ENCODE results near the gene CSF3R.

Gene CSF3R

DNA sequence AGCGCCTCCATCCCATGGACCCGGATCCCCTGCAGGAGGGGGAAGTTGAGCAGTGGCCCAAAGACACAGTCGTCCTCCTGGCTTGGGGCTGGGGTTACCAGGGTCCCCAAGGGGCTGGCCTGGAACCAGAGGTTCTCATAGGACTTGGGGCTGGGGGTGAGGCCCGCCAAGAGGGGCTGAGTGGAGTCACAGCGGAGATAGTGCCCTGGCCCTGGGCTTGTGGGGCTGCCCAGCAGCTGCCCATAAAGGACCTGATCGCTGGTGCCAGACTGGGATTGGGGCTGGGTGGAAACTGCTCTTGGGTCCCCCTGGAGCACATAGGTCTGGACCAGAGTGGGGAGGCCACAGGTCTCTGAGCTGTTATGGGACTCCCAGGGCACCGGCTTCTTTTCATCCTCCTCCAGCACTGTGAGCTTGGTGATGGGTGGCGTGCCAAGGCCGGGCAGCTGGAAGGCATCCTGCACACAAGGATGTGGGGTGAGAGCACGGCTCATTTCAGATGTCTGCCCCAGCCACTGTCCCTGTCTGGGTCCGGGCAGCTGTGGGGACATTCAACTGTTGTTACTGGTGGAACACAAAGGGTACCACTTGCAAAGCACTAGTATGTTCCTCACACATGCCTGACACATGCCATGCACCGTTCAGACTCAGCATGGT is 16.2 kb downstream of the CSF3R start:
- H3K27ac ChIP-seq (ENCODE audit: low read length), result no peak overlapping the region
- peaks cover 7 to 8% of the 10 kb centered on the region in 2 donors for H3K36me3 ChIP-seq (ENCODE audit: control insufficient read depth in 1 of 2, insufficient read depth in 2 of 2, low read length in 2 of 2)

DNA sequence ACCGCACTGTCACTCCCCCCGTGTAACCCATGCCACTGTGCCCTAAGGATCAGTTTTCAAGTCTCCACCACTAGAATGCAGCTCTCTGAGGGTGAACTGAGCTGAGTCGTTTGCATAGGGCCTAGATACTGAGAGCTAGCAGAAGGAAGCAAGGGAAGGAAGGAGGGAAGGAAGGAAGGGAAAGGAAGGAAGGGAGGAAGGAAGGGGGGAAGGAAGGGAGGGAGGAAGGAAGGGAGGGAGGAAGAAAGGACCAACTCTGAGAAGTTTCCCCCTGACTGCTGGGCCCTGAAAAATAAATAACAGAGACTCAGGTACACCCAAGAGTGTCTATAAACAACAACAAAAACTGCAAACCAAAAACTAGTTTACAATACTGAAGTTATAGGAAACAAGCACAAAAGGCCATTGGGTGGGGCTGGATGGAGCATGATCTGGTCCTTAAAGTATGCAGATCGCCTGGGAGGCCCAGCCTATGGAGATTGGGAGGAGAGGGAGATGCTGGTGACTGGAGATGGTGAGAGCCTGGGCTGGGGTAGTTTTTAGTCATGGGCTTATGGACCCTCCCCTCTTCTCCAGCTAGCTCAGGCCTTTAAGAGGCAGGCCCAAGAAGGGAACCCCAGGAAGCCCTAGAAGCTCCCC is 16.9 kb downstream of the CSF3R start:
- Histone ChIP-seq H3K4me3 (ENCODE audit: low read depth in 1 of 2, low read length in 2 of 2) (no peak overlapping the region), H3K27me3 (ENCODE audit: low read depth, low read length) (no peaks in the 10 kb centered on the region), H3K4me1 (ENCODE audit: control insufficient read depth in 1 of 2, insufficient read depth in 2 of 2, low read length in 2 of 2) (peaks cover 7 to 23% of the 10 kb centered on the region in 2 donors), H3K36me3 (ENCODE audit: control insufficient read depth in 1 of 2, insufficient read depth in 2 of 2, low read length in 2 of 2) (peaks cover 13 to 14% of the 10 kb centered on the region in 2 donors), H3K27ac (ENCODE audit: low read length) (no peak overlapping the region), H3K9me3 (ENCODE audit: control insufficient read depth in 1 of 2, low read length in 2 of 2) (no peaks in the 10 kb centered on the region)

More for the DNA sequence above, 16.2 kb downstream of the CSF3R start:
- peaks cover 7 to 23% of the 10 kb centered on the region in 2 donors for H3K4me1 ChIP-seq (ENCODE audit: control insufficient read depth in 1 of 2, insufficient read depth in 2 of 2, low read length in 2 of 2)
- H3K9me3 ChIP-seq (ENCODE audit: control insufficient read depth in 1 of 2, low read length in 2 of 2), result no peaks in the 10 kb centered on the region
- H3K4me3 ChIP-seq (ENCODE audit: low read depth in 1 of 2, low read length in 2 of 2), result no peak overlapping the region
- no peaks in the 10 kb centered on the region for H3K27me3 ChIP-seq (ENCODE audit: low read depth, low read length)

DNA sequence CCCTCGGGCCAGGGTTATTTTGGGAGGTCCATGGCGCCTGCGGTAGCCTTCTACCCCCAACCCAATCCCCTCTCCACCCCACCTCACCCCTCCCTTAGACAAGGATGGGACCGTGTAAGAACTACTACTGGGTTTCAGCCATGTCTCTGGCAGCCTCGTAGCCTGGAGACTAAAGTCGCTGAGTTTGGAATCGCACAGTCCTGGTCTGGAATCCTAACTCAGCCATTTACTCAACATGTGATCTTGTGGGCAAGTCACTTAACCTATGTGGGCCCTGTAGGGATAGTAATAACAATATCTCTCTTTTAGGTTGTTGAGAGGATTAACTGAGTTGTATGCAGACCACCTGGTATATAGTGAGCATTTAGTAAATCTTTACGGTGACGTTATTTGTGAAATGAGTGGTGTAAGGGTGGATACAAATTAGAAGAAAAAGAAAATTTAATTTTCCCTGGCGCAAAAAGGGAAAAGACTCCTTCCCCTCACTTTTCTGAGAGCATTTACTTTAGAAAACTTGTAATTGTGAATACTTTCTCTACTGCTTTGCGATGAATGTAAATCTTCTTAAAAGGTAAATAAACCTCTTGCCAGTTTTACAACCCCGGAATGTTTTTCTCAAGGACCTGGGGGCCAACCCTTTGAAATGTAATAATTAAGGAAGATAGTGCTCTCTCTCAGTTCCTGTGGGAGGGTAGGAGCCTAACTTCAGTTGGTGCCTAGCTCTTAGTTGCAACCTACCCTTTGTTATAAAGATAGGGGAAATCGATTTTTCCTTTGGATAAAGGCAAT is 17.9 kb downstream of the CSF3R start:
- H3K36me3 ChIP-seq (ENCODE audit: control insufficient read depth in 1 of 2, insufficient read depth in 2 of 2, low read length in 2 of 2), result peaks cover 20 to 25% of the 10 kb centered on the region in 2 donors
- H3K9me3 ChIP-seq (ENCODE audit: control insufficient read depth in 1 of 2, low read length in 2 of 2), result no peaks in the 10 kb centered on the region
- peak overlapping the region; percentile 98 to 99 for H3K4me3 ChIP-seq (ENCODE audit: low read depth in 1 of 2, low read length in 2 of 2)

DNA sequence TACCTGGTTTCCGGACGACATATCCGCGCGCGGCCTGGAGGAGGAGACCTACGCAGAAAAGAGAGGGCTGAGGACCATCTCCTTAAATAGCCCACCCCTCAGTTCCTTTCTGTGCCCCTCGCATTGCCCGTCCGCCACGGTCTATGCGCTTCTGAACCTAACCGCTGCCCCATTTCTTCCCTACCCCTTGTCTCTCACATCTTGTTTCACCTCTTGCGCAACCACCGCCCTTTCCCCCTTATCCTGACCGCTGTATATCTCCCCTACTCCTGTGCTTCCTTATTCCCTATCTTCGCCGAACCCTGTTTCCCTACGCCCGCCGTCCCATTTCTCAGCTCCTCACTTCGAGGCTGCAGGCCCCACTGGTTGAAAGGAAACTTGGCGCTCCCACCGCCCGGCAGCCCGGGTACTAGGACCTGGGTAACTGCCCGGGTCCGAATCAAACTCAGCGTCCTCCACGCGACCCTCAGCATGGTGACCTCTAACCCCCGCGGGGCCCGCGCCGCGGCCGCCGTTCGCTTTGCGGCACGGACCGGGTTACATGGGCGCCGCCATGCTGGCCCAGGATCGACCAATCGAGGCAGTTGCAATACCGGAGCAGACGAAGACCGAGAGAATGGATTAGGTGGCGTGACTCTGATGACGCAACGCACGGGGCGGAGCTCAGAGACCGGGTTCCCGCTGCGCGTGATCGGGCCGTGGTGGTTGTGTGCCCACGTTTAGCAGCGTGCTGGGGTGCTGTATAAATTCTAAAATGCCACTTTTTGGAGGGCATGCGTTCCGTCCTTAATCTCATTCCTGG is 18.7 kb downstream of the CSF3R start, which contains the start of gene MRPS15:
MRPS15 (minus strand) TSS at position 582 of the 802 bp plus-strand sequence; CDS start at position 473, 109 bp downstream.
- H3K9me3 ChIP-seq (ENCODE audit: control insufficient read depth in 1 of 2, low read length in 2 of 2), result no peaks in the 10 kb centered on the region
- H3K4me1 ChIP-seq (ENCODE audit: control insufficient read depth in 1 of 2, insufficient read depth in 2 of 2, low read length in 2 of 2), result peaks cover 7 to 23% of the 10 kb centered on the region in 2 donors
- no peaks in the 10 kb centered on the region for H3K27me3 ChIP-seq (ENCODE audit: low read depth, low read length)
- H3K36me3 ChIP-seq (ENCODE audit: control insufficient read depth in 1 of 2, insufficient read depth in 2 of 2, low read length in 2 of 2), result peaks cover 25 to 32% of the 10 kb centered on the region in 2 donors
- peak within 1 kb of the TSS; percentile 98 to 99 for H3K4me3 ChIP-seq (ENCODE audit: low read depth in 1 of 2, low read length in 2 of 2)
- H3K27ac ChIP-seq (ENCODE audit: low read length), result peak within 1 kb of the TSS; percentile 94

More for the DNA sequence above, 17.9 kb downstream of the CSF3R start:
- peaks cover 7 to 23% of the 10 kb centered on the region in 2 donors for H3K4me1 ChIP-seq (ENCODE audit: control insufficient read depth in 1 of 2, insufficient read depth in 2 of 2, low read length in 2 of 2)
- H3K27me3 ChIP-seq (ENCODE audit: low read depth, low read length), result no peaks in the 10 kb centered on the region
- H3K27ac ChIP-seq (ENCODE audit: low read length), result peak overlapping the region; percentile 94

DNA sequence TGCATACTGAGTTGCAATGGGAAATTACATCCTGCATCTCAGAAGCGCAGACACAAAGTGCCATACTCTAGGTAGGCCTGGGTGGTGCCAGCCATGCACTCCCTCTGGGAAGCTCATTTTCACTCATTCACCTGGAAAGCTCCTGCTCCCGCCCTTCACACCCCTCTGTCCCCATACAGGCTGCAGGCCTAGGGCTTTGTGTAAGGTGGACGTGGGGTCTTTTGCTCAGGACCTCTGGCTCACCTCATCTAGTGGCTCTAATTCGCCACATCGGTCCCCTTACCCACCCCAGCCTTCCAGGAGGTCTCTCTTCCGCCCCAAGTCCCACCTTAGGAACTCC is 19.3 kb downstream of the CSF3R start:
- Histone ChIP-seq H3K4me3 (ENCODE audit: low read depth in 1 of 2, low read length in 2 of 2) (peak overlapping the region; percentile 98 to 99), H3K9me3 (ENCODE audit: control insufficient read depth in 1 of 2, low read length in 2 of 2) (no peaks in the 10 kb centered on the region), H3K27me3 (ENCODE audit: low read depth, low read length) (no peaks in the 10 kb centered on the region), H3K4me1 (ENCODE audit: control insufficient read depth in 1 of 2, insufficient read depth in 2 of 2, low read length in 2 of 2) (peaks cover 7 to 23% of the 10 kb centered on the region in 2 donors), H3K27ac (ENCODE audit: low read length) (peak overlapping the region; percentile 94), H3K36me3 (ENCODE audit: control insufficient read depth in 1 of 2, insufficient read depth in 2 of 2, low read length in 2 of 2) (peaks cover 31 to 37% of the 10 kb centered on the region in 2 donors)

DNA sequence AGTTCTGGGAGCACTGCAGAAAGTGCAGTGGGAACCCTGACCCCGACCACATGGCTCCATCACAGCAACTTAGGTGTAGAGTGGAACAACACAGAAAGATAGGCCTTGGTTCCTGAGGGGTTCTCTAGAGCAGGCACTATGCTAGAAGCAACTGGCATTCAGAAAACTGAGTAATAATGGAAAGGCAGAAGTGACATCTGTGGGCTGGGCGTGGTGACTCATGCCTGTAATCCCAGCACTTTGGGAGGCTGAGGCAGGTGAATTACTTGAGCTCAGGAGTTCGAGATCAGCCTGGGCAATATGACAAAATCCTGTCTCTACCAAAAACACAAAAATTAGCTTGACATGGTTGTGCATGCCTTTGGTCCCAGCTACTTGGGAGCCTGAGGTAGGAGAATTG is 23.8 kb downstream of the CSF3R start:
- H3K36me3 ChIP-seq (ENCODE audit: control insufficient read depth in 1 of 2, insufficient read depth in 2 of 2, low read length in 2 of 2), result peaks cover 58 to 69% of the 10 kb centered on the region in 2 donors
- peaks cover 0 to 22% of the 10 kb centered on the region in 2 donors for H3K4me1 ChIP-seq (ENCODE audit: control insufficient read depth in 1 of 2, insufficient read depth in 2 of 2, low read length in 2 of 2)
- no peaks in the 10 kb centered on the region for H3K27me3 ChIP-seq (ENCODE audit: low read depth, low read length)
- H3K4me3 ChIP-seq (ENCODE audit: low read depth in 1 of 2, low read length in 2 of 2), result no peak overlapping the region
- no peak overlapping the region for H3K27ac ChIP-seq (ENCODE audit: low read length)
- no peaks in the 10 kb centered on the region for H3K9me3 ChIP-seq (ENCODE audit: control insufficient read depth in 1 of 2, low read length in 2 of 2)

DNA sequence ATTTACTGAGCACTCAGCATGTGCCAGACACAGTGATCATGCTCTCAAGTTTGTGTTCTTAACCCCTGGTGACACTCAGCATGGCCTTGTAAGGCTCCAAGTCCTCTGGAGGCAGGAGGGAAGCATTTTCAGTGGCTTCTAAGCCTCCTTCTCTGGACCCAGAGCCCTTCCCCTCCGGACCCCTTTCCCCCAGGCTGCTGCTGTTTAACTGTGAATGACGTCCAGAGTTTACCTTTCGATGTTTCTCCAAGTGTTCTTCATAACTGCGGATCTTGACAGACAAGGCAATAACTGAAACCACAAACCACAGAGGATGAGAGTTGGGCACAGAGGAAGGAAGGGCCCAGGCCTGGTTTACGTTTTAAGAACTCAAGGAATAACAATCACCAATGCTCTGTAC is 25.0 kb downstream of the CSF3R start:
- no peak overlapping the region for H3K27ac ChIP-seq (ENCODE audit: low read length)

DNA sequence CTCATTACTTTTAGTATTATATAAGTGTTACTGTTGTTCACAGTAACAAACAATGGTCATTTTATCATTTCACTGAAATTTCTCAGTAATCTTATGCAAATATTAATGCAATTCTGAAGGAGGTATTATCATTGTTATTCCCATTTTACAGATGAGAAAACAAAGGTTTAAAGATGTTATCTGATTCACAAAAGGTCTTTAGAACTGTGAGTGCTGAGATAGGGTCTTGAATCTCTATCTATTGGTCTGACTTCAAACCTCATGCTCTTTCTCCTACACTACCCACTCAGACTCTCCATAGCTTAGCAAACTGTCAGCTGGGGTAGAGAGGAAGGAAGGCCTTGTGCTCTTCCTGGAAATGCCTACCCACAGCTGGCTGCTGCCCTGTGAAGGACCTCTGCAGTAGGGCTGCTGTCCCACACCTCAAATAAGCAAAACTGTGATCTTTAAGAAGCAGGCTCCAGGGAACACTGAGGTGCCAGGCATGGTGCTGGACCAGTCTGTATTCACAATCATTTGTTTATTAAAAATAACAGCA is 26.3 kb downstream of the CSF3R start:
- H3K27me3 ChIP-seq (ENCODE audit: low read depth, low read length), result no peaks in the 10 kb centered on the region
- H3K4me1 ChIP-seq (ENCODE audit: control insufficient read depth in 1 of 2, insufficient read depth in 2 of 2, low read length in 2 of 2), result no peaks in the 10 kb centered on the region
- no peaks in the 10 kb centered on the region for H3K9me3 ChIP-seq (ENCODE audit: control insufficient read depth in 1 of 2, low read length in 2 of 2)
- peaks cover 52 to 61% of the 10 kb centered on the region in 2 donors for H3K36me3 ChIP-seq (ENCODE audit: control insufficient read depth in 1 of 2, insufficient read depth in 2 of 2, low read length in 2 of 2)
- no peak overlapping the region for H3K4me3 ChIP-seq (ENCODE audit: low read depth in 1 of 2, low read length in 2 of 2)
- H3K27ac ChIP-seq (ENCODE audit: low read length), result no peak overlapping the region

More for the DNA sequence above, 25.0 kb downstream of the CSF3R start:
- H3K36me3 ChIP-seq (ENCODE audit: control insufficient read depth in 1 of 2, insufficient read depth in 2 of 2, low read length in 2 of 2), result peaks cover 58 to 69% of the 10 kb centered on the region in 2 donors
- no peaks in the 10 kb centered on the region for H3K27me3 ChIP-seq (ENCODE audit: low read depth, low read length)
- no peaks in the 10 kb centered on the region for H3K9me3 ChIP-seq (ENCODE audit: control insufficient read depth in 1 of 2, low read length in 2 of 2)
- peaks cover 0 to 10% of the 10 kb centered on the region in 2 donors for H3K4me1 ChIP-seq (ENCODE audit: control insufficient read depth in 1 of 2, insufficient read depth in 2 of 2, low read length in 2 of 2)
- H3K4me3 ChIP-seq (ENCODE audit: low read depth in 1 of 2, low read length in 2 of 2), result no peak overlapping the region

DNA sequence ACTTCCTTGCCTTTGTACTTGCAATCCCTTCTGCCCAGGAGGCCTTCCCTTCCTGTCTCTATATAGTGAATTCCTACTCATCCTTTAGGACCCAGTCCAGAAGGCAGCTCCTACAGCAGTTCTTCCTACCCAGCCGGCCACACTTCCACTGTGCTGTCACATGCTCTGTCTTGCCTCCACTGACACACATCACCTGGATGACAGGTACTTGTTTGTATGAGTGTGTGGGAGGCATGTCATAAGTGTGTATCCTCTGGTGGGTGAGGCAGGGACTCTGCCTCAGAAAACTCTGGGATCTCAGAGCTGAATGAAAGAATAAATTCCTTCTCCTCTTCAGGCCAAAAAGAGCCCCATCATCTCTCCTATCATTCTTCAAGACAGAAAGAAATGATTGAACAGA is 27.3 kb downstream of the CSF3R start:
- Histone ChIP-seq H3K36me3 (ENCODE audit: control insufficient read depth in 1 of 2, insufficient read depth in 2 of 2, low read length in 2 of 2) (peaks cover 41 to 50% of the 10 kb centered on the region in 2 donors), H3K27ac (ENCODE audit: low read length) (no peak overlapping the region), H3K9me3 (ENCODE audit: control insufficient read depth in 1 of 2, low read length in 2 of 2) (no peaks in the 10 kb centered on the region), H3K4me3 (ENCODE audit: low read depth in 1 of 2, low read length in 2 of 2) (no peak overlapping the region), H3K27me3 (ENCODE audit: low read depth, low read length) (no peaks in the 10 kb centered on the region), H3K4me1 (ENCODE audit: control insufficient read depth in 1 of 2, insufficient read depth in 2 of 2, low read length in 2 of 2) (no peaks in the 10 kb centered on the region)

DNA sequence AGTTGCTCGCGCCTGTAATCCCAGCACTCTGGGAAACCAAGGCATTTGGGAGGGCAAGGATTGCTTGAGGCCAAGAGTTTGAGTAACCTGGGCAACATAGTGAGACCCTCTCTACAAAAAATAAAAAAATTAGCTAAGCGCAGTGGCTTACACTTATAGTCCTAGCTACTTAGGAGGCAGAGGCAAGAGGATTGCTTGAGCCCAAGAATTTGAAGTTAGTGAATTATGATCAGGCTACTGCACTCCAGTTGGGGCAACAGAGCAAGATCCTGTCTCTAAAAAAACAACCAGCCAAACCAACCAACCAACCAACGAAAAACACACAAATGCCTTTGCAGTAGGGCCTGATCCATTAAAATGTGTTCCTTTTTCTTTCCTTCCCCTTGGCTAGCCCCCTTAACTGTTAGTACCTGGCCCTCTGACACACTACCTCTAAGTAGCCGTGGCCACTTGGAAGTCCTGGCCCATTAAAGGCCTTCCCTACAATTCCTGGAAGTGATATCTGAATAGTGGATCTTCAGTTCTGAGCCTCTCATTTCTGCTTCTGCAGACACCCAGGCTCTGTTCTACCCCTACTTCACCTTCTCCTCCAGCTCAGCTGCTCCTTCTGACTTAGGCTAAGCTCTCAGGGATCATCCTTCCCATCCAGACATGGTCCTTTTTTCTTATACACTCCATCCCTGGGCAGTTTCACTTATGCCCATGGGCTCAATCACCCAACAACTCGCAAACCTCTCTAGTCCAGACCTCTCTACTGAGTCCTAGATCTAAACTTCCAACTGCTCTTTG is 28.9 kb downstream of the CSF3R start:
- peaks cover 31 to 35% of the 10 kb centered on the region in 2 donors for H3K36me3 ChIP-seq (ENCODE audit: control insufficient read depth in 1 of 2, insufficient read depth in 2 of 2, low read length in 2 of 2)

More for the DNA sequence above, 28.9 kb downstream of the CSF3R start:
- H3K9me3 ChIP-seq (ENCODE audit: control insufficient read depth in 1 of 2, low read length in 2 of 2), result no peaks in the 10 kb centered on the region
- no peak overlapping the region for H3K4me3 ChIP-seq (ENCODE audit: low read depth in 1 of 2, low read length in 2 of 2)
- no peak overlapping the region for H3K27ac ChIP-seq (ENCODE audit: low read length)
- peaks cover 3 to 8% of the 10 kb centered on the region in 2 donors for H3K4me1 ChIP-seq (ENCODE audit: control insufficient read depth in 1 of 2, insufficient read depth in 2 of 2, low read length in 2 of 2)
- no peaks in the 10 kb centered on the region for H3K27me3 ChIP-seq (ENCODE audit: low read depth, low read length)
